ENCODE data around the gene BEND5.

Gene BEND5

GRCh38 chr1:48785869-48786268 lies 9.2 kb upstream of the BEND5 start:
- no peak overlapping the region for H3K4me3 ChIP-seq (replicated peaks; ENCODE audit: low read depth, low read length)
- TF ChIP-seq CTCF (IDR thresholded peaks at IDR 0.05; ENCODE audit: low read depth, low read length, missing control alignments) = no peak
- no peak for DNase-seq (ENCODE audit: extremely low read depth, low read depth)

GRCh38 chr1:48784301-48784700 lies 7.6 kb upstream of the BEND5 start:
- no peak overlapping the region for H3K4me3 ChIP-seq (replicated peaks; ENCODE audit: low read depth, low read length)
- no peak for TF ChIP-seq CTCF (IDR thresholded peaks at IDR 0.05; ENCODE audit: low read depth, low read length, missing control alignments)

GRCh38 chr1:48777219-48777895 lies 666 bp upstream of the BEND5 start:
- TF ChIP-seq CTCF (IDR thresholded peaks at IDR 0.05; ENCODE audit: low read depth, low read length, missing control alignments) = no peak
- no peak for DNase-seq (ENCODE audit: extremely low read depth, low read depth)
- no peak overlapping the region for H3K4me3 ChIP-seq (replicated peaks; ENCODE audit: low read depth, low read length)

More at GRCh38 chr1:48784301-48784700, 7.6 kb upstream of the BEND5 start:
- no peak for DNase-seq (ENCODE audit: extremely low read depth, low read depth)

GRCh38 chr1:48775831-48776392 lies 779 bp downstream of the BEND5 start:
- H3K4me3 ChIP-seq (replicated peaks; ENCODE audit: low read depth, low read length) = no peak overlapping the region
- no peak for DNase-seq (ENCODE audit: extremely low read depth, low read depth)
- no peak for TF ChIP-seq CTCF (IDR thresholded peaks at IDR 0.05; ENCODE audit: low read depth, low read length, missing control alignments)

- no peak for TF ChIP-seq CTCF (IDR thresholded peaks at IDR 0.05; ENCODE audit: low read depth, low read length, missing control alignments)
- H3K4me3 ChIP-seq (replicated peaks; ENCODE audit: low read depth, low read length) = no peak overlapping the region
- DNase-seq (ENCODE audit: extremely low read depth, low read depth) = no peak
Observed at GRCh38 chr1:48773133-48773532, 3.6 kb downstream of the BEND5 start.

GRCh38 chr1:48772211-48772610 lies 4.5 kb downstream of the BEND5 start:
- no peak overlapping the region for H3K4me3 ChIP-seq (replicated peaks; ENCODE audit: low read depth, low read length)
- no peak for TF ChIP-seq CTCF (IDR thresholded peaks at IDR 0.05; ENCODE audit: low read depth, low read length, missing control alignments)
- DNase-seq (ENCODE audit: extremely low read depth, low read depth) = no peak
